Adrenal gland (tissue), 12 donors: ENCODE results near the gene NR5A2. TPM values are rescaled to one million over a fixed set of nuclear protein-coding genes. Genes with fewer than 3 reads are reported as not detected.

ENCODE experiments used
- DNase-seq, 7 donors: peaks; one replicate each; pipeline ENCODE4 v3.0.0-alpha.2; 2019 to 2020
- H3K27ac ChIP-seq, 5 donors: fragments of 200-600 bp; sonication (generic) in 4 of 5; 1 replicate in 3 of 5; 2 replicates in 2 of 5; pipeline versions ENCODE4 v1.5.1 to v1.8.0; 2016 to 2020; ENCODE audit warnings: mild to moderate bottlenecking in 1 of 5
- H3K27me3 ChIP-seq: fragments of 200-600 bp; 2 replicates; pipeline ENCODE4 v1.8.0; 2021
- H3K36me3 ChIP-seq, 2 donors: fragments of 200-600 bp; replicated peaks in 1 of 2; 1 replicate in 1 of 2; 2 replicates in 1 of 2; pipeline versions ENCODE4 v1.5.1 to v1.8.0; 2018 to 2022
- H3K4me1 ChIP-seq, 2 donors: fragments of 200-600 bp; replicated peaks in 1 of 2; 1 replicate in 1 of 2; 2 replicates in 1 of 2; pipeline versions ENCODE4 v1.5.1 to v1.8.0; 2018 to 2021
- H3K4me3 ChIP-seq, 4 donors: fragments of 200-600 bp; sonication (generic) in 3 of 4; one replicate each; pipeline ENCODE4 v1.5.1; 2016 to 2018
- H3K9me3 ChIP-seq, 3 donors: fragments of 200-600 bp; sonication (generic) in 1 of 3; replicated peaks in 1 of 3; 1 replicate in 2 of 3; 2 replicates in 1 of 3; pipeline versions ENCODE4 v1.5.1 to v1.8.0; 2016 to 2021
- CTCF ChIP-seq, 6 experiments: fragments of 450-650 bp in 4 of 6; fragments of 200-600 bp in 2 of 6; sonication (generic) in 1 of 6; IDR thresholded peaks; 1 replicate in 5 of 6; 2 replicates in 1 of 6; pipeline versions ENCODE4 v1.5.1 to v1.8.0; 2016 to 2021; ENCODE audit warnings: antibody characterized with exemption in 6 of 6, mild to moderate bottlenecking in 2 of 6, moderate library complexity in 1 of 6
- POLR2A ChIP-seq, 2 donors: fragments of 450-650 bp; IDR thresholded peaks; one replicate each; pipeline ENCODE4 v1.6.1; 2017; ENCODE audit warnings: antibody characterized with exemption in 2 of 2, mild to moderate bottlenecking in 2 of 2, moderate library complexity in 1 of 2
- WGBS, 4 donors: extraction: QIAGEN DNeasy Blood & Tissue Kit in 2 of 4; methylation state at CpG; one replicate each; pipeline versions ENCODE4 v1.1.5 to v1.1.7; 2013 to 2017; 5-methylcytosine and 5-hydroxymethylcytosine counted together
- intact Hi-C, 2 donors: fragments of 100-400 bp; cut with DNase I; formaldehyde crosslinking; loops; one replicate each; pipeline versions ENCODE4 v1.14.1 to v1.15.0; 2022 to 2023
- polyA plus RNA-seq, 3 donors: library from polyadenylated mRNA; stranded (reverse); fragments of 200-250 nt in 2 of 3; fragments of 350-450 nt in 1 of 3; fragmentation: Illumina TruSeq in 1 of 3; extraction: RNeasy Lipid Tissue Mini Kit (QIAGEN cat#74804) in 1 of 3; gene quantifications; one replicate each; pipeline ENCODE4 v1.2.3, GENCODE V29; 2013 to 2014
- total RNA-seq, 9 donors: library from RNA; depleted of rRNA in 4 of 9; stranded (reverse); fragments of >200 nt in 4 of 9; fragments of 120-200 nt in 1 of 9; fragmentation: NEBNext Ultra II Directional in 1 of 9; extraction: Animal tissue kit (Norgen Biotek cat#: 25700) in 1 of 9; gene quantifications; one replicate each; pipeline versions ENCODE4 v1.1.0 to v1.2.4, GENCODE V29; 2013 to 2023
- donor health status: healthy with polysubstance abuse.
- donor health status: Bipolar disorder and iron deficiency.
- donor health status: DM: yes; HTN: yes; CAD: no.
- donor health status: DM: no; HTN: no; CAD: no.
- donor health status: DM: no; HTN: no; CAD: no.
- donor health status: DM: yes; HTN: yes; CAD: no.

The NR5A2 gene
- total and polyA plus RNA-seq, 12 donors = 0.40 to 17.3 (median 0.94) TPM

GRCh38 chr1:200075938-200076546 is 48.5 kb downstream of the NR5A2 start:
- Histone ChIP-seq H3K4me3 (no peak overlapping the region), H3K4me1 (no peaks in the 10 kb centered on the region), H3K9me3 (no peaks in the 10 kb centered on the region), H3K36me3 (no peaks in the 10 kb centered on the region), H3K27me3 (peaks cover 5% of the 10 kb centered on the region), H3K27ac (no peak overlapping the region)
- intact Hi-C loops = no loop called here
- DNase-seq = peak in 6 of 7 donors; percentile 13 to 64 (median 23)
- 23 to 36% (median 33%) methylated on average over 9 of the region's 9 CpGs for WGBS, 4 donors
- TF ChIP-seq CTCF (IDR thresholded peaks at IDR 0.05) (no peak), POLR2A (IDR thresholded peaks at IDR 0.05) (no peak)

- 56 to 71% (median 60%) methylated on average over 8 of the region's 8 CpGs for WGBS, 4 donors
- Histone ChIP-seq H3K36me3 (no peaks in the 10 kb centered on the region), H3K4me1 (no peaks in the 10 kb centered on the region), H3K4me3 (no peak overlapping the region), H3K9me3 (no peaks in the 10 kb centered on the region), H3K27me3 (peaks cover 15% of the 10 kb centered on the region), H3K27ac (no peak overlapping the region)
- TF ChIP-seq CTCF (IDR thresholded peaks at IDR 0.05) (no peak), POLR2A (IDR thresholded peaks at IDR 0.05) (no peak)
- no peak for DNase-seq
- intact Hi-C loops = no loop called here
These were observed 51.9 kb downstream of the NR5A2 start for GRCh38 chr1:200079232-200079940.

- DNase-seq = no peak
- Histone ChIP-seq H3K4me3 (no peak overlapping the region), H3K27ac (no peak overlapping the region), H3K4me1 (no peaks in the 10 kb centered on the region), H3K27me3 (peaks cover 22% of the 10 kb centered on the region), H3K36me3 (no peaks in the 10 kb centered on the region), H3K9me3 (no peaks in the 10 kb centered on the region)
- WGBS, 4 donors = 52 to 62% (median 54%) methylated on average over 5 of the region's 5 CpGs
- TF ChIP-seq CTCF (IDR thresholded peaks at IDR 0.05) (no peak), POLR2A (IDR thresholded peaks at IDR 0.05) (no peak)
- intact Hi-C loops = no loop called here
These were observed 53.9 kb downstream of the NR5A2 start for GRCh38 chr1:200081151-200081968.

- WGBS, 4 donors = 45 to 69% (median 66%) methylated on average over 3 of the region's 3 CpGs
- no peak overlapping the region for H3K4me3 ChIP-seq
These were observed 54.4 kb downstream of the NR5A2 start for GRCh38 chr1:200081969-200082245.

More at GRCh38 chr1:200081969-200082245, 54.4 kb downstream of the NR5A2 start:
- TF ChIP-seq POLR2A (IDR thresholded peaks at IDR 0.05) (no peak), CTCF (IDR thresholded peaks at IDR 0.05) (no peak)
- H3K27ac ChIP-seq = no peak overlapping the region
- no peaks in the 10 kb centered on the region for H3K9me3 ChIP-seq
- no peak for DNase-seq
- peaks cover 22% of the 10 kb centered on the region for H3K27me3 ChIP-seq
- intact Hi-C loops = no loop called here
- no peaks in the 10 kb centered on the region for H3K4me1 ChIP-seq
- H3K36me3 ChIP-seq = no peaks in the 10 kb centered on the region
